Measurements from ENCODE around the gene NAB1. TPM values are rescaled to one million over a fixed set of nuclear protein-coding genes. Genes with fewer than 3 reads are reported as not detected.
"Not testable (repeated sequence)": the region's sequence is repeated elsewhere in the genome, so short reads cannot be mapped to it uniquely, and the experiment has no call there.

The NAB1 gene
- total RNA-seq, 2 experiments from 2014 or later: 23.0 to 24.8 TPM

DNA sequence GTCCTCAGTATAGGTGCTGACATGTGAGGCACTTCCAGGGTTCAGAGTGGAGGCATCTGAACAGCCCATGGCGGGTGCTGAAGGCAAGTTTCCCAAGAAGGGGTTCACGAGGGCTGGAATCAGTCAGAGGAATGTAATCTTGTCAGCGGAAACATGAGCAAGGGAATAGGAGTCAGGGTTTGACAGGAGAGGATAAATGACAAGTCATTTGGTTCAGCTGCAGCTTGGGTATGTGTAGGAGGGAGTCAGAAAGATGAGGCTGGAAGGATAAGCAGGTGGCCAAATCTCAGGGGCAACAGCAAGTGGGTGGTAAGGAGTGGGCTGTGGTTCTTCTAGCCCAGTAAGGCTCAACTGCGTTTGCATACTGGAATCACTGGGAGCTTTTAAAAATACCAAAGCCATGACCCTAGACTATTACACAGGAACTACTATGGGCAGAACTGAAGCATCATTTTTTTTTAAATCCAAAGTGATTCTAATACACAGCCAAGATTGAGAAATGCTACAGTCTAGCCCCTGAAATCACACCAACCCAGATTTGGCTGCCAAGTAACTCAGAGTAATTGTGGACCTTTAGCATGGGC is 41.8 kb upstream of the NAB1 start:
- no peak for DNase-seq
- no peaks in the 10 kb centered on the region for H3K36me3 Mint-ChIP-seq (ENCODE audit: low read depth)
- no peak overlapping the region for H3K4me3 Mint-ChIP-seq
- ChIA-PET POLR2A (no interaction called here), CTCF (no interaction called here)
- no peak for ATAC-seq
- H3K4me1 Mint-ChIP-seq (ENCODE audit: low read depth): no peaks in the 10 kb centered on the region
- H3K27me3 Mint-ChIP-seq: no peaks in the 10 kb centered on the region
- no peaks in the 10 kb centered on the region for H3K9me3 Mint-ChIP-seq
- H3K27ac Mint-ChIP-seq: no peak overlapping the region
- intact Hi-C loops (cut with micrococcal nuclease): no loop called here
- TF ChIP-seq, protein P1, sequence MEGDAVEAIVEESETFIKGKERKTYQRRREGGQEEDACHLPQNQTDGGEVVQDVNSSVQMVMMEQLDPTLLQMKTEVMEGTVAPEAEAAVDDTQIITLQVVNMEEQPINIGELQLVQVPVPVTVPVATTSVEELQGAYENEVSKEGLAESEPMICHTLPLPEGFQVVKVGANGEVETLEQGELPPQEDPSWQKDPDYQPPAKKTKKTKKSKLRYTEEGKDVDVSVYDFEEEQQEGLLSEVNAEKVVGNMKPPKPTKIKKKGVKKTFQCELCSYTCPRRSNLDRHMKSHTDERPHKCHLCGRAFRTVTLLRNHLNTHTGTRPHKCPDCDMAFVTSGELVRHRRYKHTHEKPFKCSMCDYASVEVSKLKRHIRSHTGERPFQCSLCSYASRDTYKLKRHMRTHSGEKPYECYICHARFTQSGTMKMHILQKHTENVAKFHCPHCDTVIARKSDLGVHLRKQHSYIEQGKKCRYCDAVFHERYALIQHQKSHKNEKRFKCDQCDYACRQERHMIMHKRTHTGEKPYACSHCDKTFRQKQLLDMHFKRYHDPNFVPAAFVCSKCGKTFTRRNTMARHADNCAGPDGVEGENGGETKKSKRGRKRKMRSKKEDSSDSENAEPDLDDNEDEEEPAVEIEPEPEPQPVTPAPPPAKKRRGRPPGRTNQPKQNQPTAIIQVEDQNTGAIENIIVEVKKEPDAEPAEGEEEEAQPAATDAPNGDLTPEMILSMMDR (IDR thresholded peaks at IDR 0.05): no peak

- Mint-ChIP-seq H3K36me3 (ENCODE audit: low read depth) (no peaks in the 10 kb centered on the region), H3K27ac (no peak overlapping the region), H3K27me3 (no peaks in the 10 kb centered on the region), H3K4me3 (no peak overlapping the region), H3K9me3 (no peaks in the 10 kb centered on the region), H3K4me1 (ENCODE audit: low read depth) (no peaks in the 10 kb centered on the region)
- intact Hi-C loops (cut with micrococcal nuclease): no loop called here
- POLR2A ChIA-PET: no interaction called here
- DNase-seq (no peak), ATAC-seq (no peak)
- TF ChIP-seq, protein P1 (IDR thresholded peaks at IDR 0.05): no peak
- CTCF ChIA-PET: no interaction called here
Observed at GRCh38 chr2:190607657-190608357, 41.1 kb upstream of the NAB1 start.

DNA sequence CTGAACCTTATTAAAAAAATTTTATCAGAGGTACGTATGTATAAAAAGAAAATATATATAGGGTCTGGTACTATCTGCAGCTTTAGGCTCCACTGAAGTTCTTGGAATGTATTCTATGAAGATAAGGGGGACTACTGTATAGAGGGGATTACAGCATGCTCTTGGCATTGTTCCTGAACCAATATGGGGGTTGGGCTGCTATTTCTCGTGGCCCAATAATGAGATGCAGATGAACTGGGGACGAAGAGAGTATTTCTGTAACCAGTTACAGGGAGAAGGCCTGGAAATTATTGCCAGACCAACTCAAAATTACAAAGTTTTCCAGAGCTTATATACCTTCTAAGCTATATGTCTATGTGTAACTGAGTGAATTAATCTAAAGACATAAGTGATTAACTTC is 40.0 kb upstream of the NAB1 start:
- H3K4me1 Mint-ChIP-seq (ENCODE audit: low read depth); H3K9me3 Mint-ChIP-seq; H3K27ac Mint-ChIP-seq; POLR2A ChIA-PET; DNase-seq; CTCF ChIA-PET; H3K4me3 Mint-ChIP-seq; H3K36me3 Mint-ChIP-seq (ENCODE audit: low read depth); intact Hi-C loops (cut with micrococcal nuclease); ATAC-seq; H3K27me3 Mint-ChIP-seq: not testable (repeated sequence)

DNA sequence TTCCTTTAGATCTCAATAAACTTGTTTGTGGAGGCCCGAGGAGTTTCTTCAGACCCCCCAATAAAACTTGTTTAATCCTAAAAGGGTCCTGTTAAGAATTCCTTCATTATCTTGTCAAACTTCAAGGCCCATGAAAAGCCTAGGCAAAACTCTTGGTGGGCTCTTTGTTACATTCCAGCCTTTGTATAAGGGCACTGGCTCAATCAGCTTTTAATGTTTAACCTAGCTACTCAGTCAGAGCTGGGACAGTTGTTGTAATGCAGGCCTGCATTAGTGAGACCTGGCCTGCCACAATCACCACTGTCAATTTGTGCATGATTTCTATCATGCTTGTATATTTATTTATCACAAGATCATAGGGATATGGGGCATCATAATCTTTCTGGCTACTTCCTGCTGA is 39.5 kb upstream of the NAB1 start:
- POLR2A ChIA-PET; CTCF ChIA-PET; H3K4me1 Mint-ChIP-seq (ENCODE audit: low read depth); H3K4me3 Mint-ChIP-seq; H3K36me3 Mint-ChIP-seq (ENCODE audit: low read depth); H3K27ac Mint-ChIP-seq; ATAC-seq; H3K9me3 Mint-ChIP-seq; H3K27me3 Mint-ChIP-seq; intact Hi-C loops (cut with micrococcal nuclease); DNase-seq: not testable (repeated sequence)

DNA sequence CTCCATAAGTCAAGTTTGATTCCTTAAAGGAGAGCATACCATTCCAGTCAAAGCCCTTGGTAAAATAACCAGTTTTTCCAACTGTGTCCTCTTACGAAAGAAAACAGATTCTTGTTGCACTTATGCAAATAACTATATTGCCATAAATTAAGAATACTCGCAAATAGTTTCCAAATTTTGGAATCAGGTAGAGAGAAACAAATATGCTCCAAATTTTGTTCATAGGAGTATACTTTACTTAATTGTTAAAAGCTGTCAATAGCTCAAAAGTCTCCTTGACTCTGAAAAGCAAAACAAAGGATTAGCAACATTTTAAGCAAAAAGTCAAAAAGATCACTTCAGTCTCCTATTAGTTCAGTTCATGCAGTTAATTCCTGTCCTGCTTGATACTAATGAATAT is 38.4 kb upstream of the NAB1 start:
- H3K4me1 Mint-ChIP-seq (ENCODE audit: low read depth); H3K27me3 Mint-ChIP-seq; DNase-seq; H3K9me3 Mint-ChIP-seq; POLR2A ChIA-PET; ATAC-seq; H3K36me3 Mint-ChIP-seq (ENCODE audit: low read depth); CTCF ChIA-PET; H3K4me3 Mint-ChIP-seq; intact Hi-C loops (cut with micrococcal nuclease); H3K27ac Mint-ChIP-seq: not testable (repeated sequence)

DNA sequence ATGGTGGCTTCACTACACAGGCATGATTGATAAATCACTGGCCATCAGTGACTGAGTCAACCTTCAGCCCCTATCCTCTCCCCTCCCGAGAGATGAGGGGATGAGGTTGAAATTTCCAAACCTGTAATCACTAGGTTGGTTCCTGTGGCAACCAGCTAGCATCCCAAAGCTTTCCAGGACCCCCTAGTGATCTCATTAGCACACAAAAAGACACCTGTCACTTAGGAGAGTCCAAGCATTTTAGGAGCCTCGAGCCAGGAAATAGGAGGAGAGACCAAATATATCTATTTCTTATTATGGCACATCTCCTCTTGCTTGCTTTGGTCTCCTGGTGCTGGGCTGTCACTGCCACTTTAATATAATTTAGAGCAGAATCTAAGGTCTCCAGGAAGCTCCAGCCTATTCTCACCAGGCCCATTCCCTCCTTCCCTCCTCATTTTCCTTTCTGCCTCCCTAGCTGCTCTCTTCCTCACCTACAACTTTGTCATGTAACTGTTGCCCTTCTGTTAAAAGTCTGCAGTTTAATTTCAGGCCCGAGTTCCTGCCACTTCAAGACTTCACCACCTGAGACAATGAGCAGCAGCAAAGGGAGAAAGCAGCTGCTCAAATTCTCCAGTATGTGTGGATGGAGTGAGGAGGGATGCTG is 33.2 kb upstream of the NAB1 start:
- no peak overlapping the region for H3K4me3 Mint-ChIP-seq
- ATAC-seq: no peak
- ChIA-PET CTCF (interaction anchor here (1.3 to 1.4 kb wide), 2 partner anchors 14 to 64 kb away, joined by 3 to 4 read pairs; no protein-coding TSS in a partner anchor), POLR2A (no interaction called here)
- TF ChIP-seq, protein P1 (IDR thresholded peaks at IDR 0.05): no peak
- H3K9me3 Mint-ChIP-seq: peaks cover 3% of the 10 kb centered on the region
- no peaks in the 10 kb centered on the region for H3K36me3 Mint-ChIP-seq (ENCODE audit: low read depth)
- no peaks in the 10 kb centered on the region for H3K27me3 Mint-ChIP-seq
- H3K4me1 Mint-ChIP-seq (ENCODE audit: low read depth): no peaks in the 10 kb centered on the region
- intact Hi-C loops (cut with micrococcal nuclease): no loop called here
- DNase-seq: no peak
- H3K27ac Mint-ChIP-seq: no peak overlapping the region

All from activated CD8-positive, alpha-beta T cell treated with anti-CD3 and anti-CD28 coated beads for 36 hours (primary cell).